AG04449 (cell line): ENCODE results near the gene LRP11.

Experiments
- CTCF ChIA-PET: fragments of 350-600 bp; formaldehyde crosslinking; extraction: SDS; loops from one replicate; lab custom pipeline; 2021; ENCODE audit warnings: antibody characterized with exemption; lab: Yijun Ruan, JAX
- POLR2A ChIA-PET: fragments of 400-600, 350-600 bp; formaldehyde crosslinking; extraction: SDS; loops from one replicate; lab custom pipeline; 2020; ENCODE audit warnings: antibody characterized with exemption, inconsistent platforms; lab: Yijun Ruan, JAX
- DNase-seq: peaks from one replicate; pipeline ENCODE4 v3.0.0-alpha.2; 2010; ENCODE audit warnings: low read depth, low spot score
- H3K4me3 ChIP-seq: 2 replicates; pipeline ENCODE4 v1.5.1; 2011; ENCODE audit warnings: low read depth, mild to moderate bottlenecking, control low read depth, low read length
- TF ChIP-seq, protein P1 (sequence below): IDR thresholded peaks from one replicate; pipeline ENCODE4 v1.5.1; 2011; ENCODE audit warnings: mild to moderate bottlenecking, moderate library complexity, low read length, control low read depth, inconsistent platforms; ENCODE audit not compliant: insufficient read depth; ENCODE audit errors: missing control alignments

The LRP11 gene

DNA sequence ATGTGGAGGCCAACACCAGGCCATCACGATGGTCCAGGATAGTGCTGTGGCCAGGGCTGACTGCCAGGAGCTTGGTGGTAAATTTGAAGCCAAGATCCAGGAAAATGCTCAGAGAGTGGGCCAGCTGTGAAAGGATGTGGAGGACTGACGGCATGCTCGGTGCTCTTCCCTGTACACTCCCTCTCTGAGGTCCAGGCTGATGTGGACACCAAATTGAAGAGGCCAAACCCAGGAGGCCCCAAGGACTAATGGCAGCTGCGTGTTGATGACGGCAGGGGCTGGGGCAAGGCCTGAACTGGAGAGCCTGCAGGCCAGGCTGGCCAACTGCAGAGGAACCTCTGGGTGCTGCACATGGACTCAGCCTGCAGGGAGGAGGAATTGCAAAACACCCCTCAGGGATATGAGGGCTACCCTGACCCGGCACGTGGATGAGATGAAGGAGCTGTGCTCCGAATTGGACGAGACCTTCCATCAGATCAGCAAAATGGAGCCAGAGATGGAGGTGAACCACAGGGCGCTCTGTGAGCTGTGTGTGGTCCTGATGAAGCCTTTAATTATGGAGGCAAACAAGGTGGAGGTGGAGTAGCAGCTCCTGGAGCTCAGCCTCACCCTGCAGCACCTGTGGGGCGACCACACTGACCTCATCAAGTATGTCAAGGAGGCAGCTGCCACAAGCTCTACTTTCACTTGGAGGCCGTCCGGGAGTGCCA, 40.7 kb upstream of the LRP11 start:
- CTCF ChIA-PET, result interaction anchor here (0.7 to 2.6 kb wide), 10 partner anchors 8 to 112 kb away, joined by 3 to 8 read pairs (median 4); no protein-coding TSS in a partner anchor
- DNase-seq, result no peak
- H3K4me3 ChIP-seq, result no peak overlapping the region
- POLR2A ChIA-PET, result no interaction called here
- TF ChIP-seq, protein P1, sequence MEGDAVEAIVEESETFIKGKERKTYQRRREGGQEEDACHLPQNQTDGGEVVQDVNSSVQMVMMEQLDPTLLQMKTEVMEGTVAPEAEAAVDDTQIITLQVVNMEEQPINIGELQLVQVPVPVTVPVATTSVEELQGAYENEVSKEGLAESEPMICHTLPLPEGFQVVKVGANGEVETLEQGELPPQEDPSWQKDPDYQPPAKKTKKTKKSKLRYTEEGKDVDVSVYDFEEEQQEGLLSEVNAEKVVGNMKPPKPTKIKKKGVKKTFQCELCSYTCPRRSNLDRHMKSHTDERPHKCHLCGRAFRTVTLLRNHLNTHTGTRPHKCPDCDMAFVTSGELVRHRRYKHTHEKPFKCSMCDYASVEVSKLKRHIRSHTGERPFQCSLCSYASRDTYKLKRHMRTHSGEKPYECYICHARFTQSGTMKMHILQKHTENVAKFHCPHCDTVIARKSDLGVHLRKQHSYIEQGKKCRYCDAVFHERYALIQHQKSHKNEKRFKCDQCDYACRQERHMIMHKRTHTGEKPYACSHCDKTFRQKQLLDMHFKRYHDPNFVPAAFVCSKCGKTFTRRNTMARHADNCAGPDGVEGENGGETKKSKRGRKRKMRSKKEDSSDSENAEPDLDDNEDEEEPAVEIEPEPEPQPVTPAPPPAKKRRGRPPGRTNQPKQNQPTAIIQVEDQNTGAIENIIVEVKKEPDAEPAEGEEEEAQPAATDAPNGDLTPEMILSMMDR, result no peak

DNA sequence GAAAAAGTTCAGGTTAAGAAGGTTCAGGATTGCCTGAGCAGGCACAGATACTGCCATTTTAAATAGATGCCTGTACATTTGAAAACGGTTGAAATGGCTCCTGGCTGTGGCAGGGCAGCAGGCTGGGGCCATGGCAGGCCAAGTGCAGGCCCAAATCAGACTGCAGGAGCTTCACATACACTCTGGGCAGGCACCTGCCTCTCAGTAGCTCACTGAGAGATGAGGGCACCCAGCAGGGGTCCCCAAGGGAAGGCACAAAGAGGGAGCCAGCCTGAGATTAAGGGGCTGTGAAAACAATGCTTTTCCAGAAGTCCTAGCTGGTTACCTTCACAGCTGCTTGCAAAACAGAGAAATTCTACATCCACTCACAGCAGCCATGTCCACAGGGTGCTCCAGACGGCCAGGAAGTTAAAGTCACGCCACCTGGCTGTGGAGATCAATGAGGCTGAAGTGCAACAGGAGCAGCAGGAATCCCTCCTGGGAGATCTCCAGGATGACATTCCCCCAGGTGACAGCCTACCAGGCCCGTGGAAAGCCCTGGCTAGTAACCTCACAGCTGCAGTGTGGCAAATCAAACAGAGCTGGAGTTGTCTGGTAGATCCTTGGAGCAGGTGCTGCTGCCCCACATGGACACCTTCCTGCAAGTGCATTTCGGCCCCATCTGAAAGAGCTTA, 39.9 kb upstream of the LRP11 start:
- TF ChIP-seq, protein P1, result no peak
- CTCF ChIA-PET, result interaction anchor here (0.7 to 2.6 kb wide), 6 partner anchors 10 to 113 kb away, joined by 3 to 8 read pairs (median 4); no protein-coding TSS in a partner anchor
- DNase-seq, result no peak
- POLR2A ChIA-PET, result no interaction called here
- no peak overlapping the region for H3K4me3 ChIP-seq

DNA sequence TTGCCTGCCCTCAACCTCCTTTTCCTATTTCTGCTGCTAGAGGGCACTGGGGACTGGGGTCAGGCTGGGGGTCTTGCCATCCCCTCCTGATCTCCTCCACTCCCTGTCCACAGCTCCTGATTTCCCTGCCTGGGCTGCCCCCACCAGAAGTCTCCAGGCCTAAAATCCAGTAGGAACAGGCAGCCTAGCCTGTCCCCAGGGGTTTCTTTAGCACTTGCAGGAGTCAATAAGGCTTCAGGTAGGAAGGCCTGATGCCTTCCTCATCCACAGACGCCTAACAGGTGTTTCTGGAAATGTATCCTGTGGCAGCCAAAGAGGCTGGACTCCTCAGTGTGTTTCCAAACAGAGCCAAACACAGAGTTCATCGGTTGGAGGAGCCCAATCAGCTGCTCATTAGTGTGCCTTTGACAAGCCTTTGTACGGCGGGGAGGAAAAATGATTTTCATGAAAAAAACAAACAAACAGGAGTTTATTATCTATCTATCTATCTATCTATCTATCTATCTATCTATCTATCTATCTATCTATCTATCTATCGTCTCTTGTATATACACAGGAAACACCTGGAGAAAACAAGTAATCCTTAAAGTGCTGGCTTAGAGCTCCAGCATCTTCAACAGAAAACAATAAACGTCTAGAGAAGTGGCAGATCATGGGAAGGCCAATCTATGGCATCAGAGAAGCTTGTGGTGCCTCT, 37.4 kb upstream of the LRP11 start:
- DNase-seq, result no peak
- TF ChIP-seq, protein P1, result no peak
- H3K4me3 ChIP-seq, result no peak overlapping the region
- CTCF ChIA-PET, result interaction anchor here (0.7 to 2.2 kb wide), 2 partner anchors 67 to 70 kb away, joined by 3 to 8 read pairs; no protein-coding TSS in a partner anchor
- POLR2A ChIA-PET, result no interaction called here

DNA sequence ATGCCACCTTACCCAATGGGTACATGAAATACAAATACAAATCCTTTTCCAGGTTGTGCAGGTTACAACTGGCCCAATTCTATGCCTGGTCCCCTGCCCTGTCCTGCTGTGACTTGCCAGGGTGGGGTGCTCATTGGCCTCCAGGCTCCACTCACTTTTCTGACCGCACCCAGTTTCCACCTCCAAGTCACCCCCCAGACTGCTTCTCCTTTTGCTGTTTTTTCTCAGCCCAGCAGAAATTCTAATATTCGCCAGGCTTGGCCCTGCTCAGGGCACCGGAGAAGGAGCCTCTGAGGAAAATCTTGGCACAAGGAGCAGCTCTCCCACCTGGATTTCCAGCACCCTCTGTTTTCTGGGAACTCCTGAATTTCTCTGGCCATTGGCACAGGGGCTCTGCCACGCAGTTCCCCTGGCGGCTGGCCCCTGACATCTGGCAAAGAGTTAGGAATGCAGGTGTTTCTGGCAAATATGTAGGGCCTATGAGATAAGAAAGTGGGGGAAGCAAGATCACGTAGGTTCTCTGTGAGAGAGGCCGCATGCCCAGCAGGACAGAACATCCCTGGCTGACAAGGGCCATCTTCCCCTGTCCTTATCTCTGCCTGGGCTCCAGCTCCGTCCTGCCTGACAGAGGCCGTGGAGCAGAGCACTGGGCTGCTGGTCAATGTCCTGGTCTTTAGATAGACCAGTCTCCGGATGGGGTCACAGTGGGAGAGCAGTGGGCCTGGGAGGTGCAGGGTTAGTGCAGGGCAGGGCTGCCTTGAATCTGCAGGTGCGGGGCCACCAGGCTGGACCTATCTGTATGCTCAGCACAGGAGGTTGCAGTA, 36.7 kb upstream of the LRP11 start:
- H3K4me3 ChIP-seq, result no peak overlapping the region
- TF ChIP-seq, protein P1, result no peak
- no peak for DNase-seq
- POLR2A ChIA-PET, result no interaction called here
- CTCF ChIA-PET, result interaction anchor here (0.7 to 2.2 kb wide), 3 partner anchors 66 to 116 kb away, joined by 3 to 8 read pairs (median 3); no protein-coding TSS in a partner anchor

DNA sequence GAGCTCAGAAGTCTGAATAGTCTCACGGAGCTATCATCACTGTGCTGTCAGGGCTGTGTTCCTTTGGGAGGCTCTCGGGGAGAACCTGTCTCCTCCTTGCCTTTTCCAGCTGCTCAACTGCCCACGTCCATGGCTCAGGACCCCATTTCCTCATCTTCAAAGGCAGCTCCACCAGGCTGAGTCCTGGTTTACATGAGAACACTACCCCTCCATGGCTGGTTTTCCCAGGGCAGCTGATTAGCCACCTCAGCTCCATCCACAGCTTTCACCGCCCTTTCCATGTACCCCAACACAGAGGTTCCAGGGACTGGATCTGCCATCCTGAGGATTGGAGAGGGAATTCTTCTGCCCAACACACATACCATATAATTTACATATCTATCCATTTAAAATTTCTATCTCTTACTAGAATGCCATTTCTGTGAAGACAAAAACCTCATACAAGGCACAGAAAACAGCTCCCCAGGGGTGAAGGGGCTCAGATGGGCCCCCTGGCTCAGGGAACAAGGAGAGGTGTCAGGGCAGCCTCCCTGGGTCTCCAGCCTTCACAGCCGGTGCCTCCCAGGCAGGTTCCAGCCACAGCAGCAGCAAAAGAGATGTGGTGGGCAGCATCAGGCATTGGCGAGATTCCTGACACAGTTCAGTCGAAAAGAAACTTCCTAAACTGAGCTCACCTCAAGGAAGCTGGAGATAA, 35.9 kb upstream of the LRP11 start:
- H3K4me3 ChIP-seq, result no peak overlapping the region
- POLR2A ChIA-PET, result no interaction called here
- DNase-seq, result no peak
- TF ChIP-seq, protein P1, result no peak
- CTCF ChIA-PET, result interaction anchor here (1.4 to 2.2 kb wide), 2 partner anchors 65 to 116 kb away, joined by 3 to 8 read pairs; no protein-coding TSS in a partner anchor
